A673 (cell line): ENCODE data around the gene ARFRP1. TPM values are rescaled to one million over a fixed set of nuclear protein-coding genes. Genes with fewer than 3 reads are reported as not detected.

Experiments
- BruUV-seq: library from RNA; stranded (reverse); fragments of 400-500 nt; replicated peaks from 2 replicates; lab custom pipeline; 2021; lab: Mats Ljungman, UMichigan
- CTCF ChIA-PET: fragments of 300-600 bp; sonication (Branson Sonifier 250); formaldehyde crosslinking; loops from one replicate; lab custom pipeline; 2022; ENCODE audit warnings: antibody characterized with exemption; lab: Charles Lee
- POLR2A ChIA-PET: fragments of 300-600 bp; sonication (Branson Sonifier 250); formaldehyde crosslinking; loops from one replicate; lab custom pipeline; 2022; ENCODE audit warnings: antibody characterized with exemption; ENCODE audit not compliant: low non-redundant PET; lab: Charles Lee
- DNase-seq: peaks from one replicate; pipeline ENCODE4 v3.0.0-alpha.2; 2015; ENCODE audit warnings: low spot score
- H3K27ac ChIP-seq: fragments of 200-600 bp; sonication (generic); 2 replicates; pipeline ENCODE4 v1.5.1; 2016; ENCODE audit warnings: mixed run types, low read depth, mild to moderate bottlenecking, mixed read lengths, antibody characterized with exemption, low read length; ENCODE audit not compliant: poor library complexity, severe bottlenecking
- H3K27me3 ChIP-seq: fragments of 200-600 bp; sonication (generic); replicated peaks from 2 replicates; pipeline ENCODE4 v1.6.1; 2017; ENCODE audit warnings: mixed run types, low read depth, mild to moderate bottlenecking, mixed read lengths, antibody characterized with exemption, low read length; ENCODE audit not compliant: insufficient read depth, poor library complexity
- H3K36me3 ChIP-seq: fragments of 200-600 bp; sonication (generic); 2 replicates; pipeline ENCODE4 v1.6.1; 2016; ENCODE audit warnings: mixed run types, mild to moderate bottlenecking, mixed read lengths, antibody characterized with exemption, low read length; ENCODE audit not compliant: insufficient read depth, poor library complexity, severe bottlenecking
- H3K4me1 ChIP-seq: fragments of 200-600 bp; sonication (generic); 2 replicates; pipeline ENCODE4 v1.6.1; 2017; ENCODE audit warnings: mixed run types, mild to moderate bottlenecking, mixed read lengths, antibody characterized with exemption, low read length; ENCODE audit not compliant: insufficient read depth, poor library complexity, severe bottlenecking
- H3K4me3 ChIP-seq: fragments of 200-600 bp; sonication (generic); 2 replicates; pipeline ENCODE4 v1.5.1; 2016; ENCODE audit warnings: low read depth, mixed run types, mild to moderate bottlenecking, mixed read lengths, low read length; ENCODE audit not compliant: poor library complexity, severe bottlenecking
- H3K9me3 ChIP-seq: fragments of 200-600 bp; sonication (generic); 2 replicates; pipeline ENCODE4 v1.6.1; 2016; ENCODE audit warnings: mixed run types, low read depth, mild to moderate bottlenecking, mixed read lengths, antibody characterized with exemption, low read length; ENCODE audit not compliant: poor library complexity, severe bottlenecking
- EZH2 ChIP-seq: fragments of 200-600 bp; sonication (generic); IDR thresholded peaks from 2 replicates; pipeline ENCODE4 v1.6.1; 2017; ENCODE audit warnings: borderline replicate concordance, low read depth, mild to moderate bottlenecking, mixed read lengths, antibody characterized with exemption, low read length; ENCODE audit not compliant: poor library complexity, severe bottlenecking
- intact Hi-C: fragments of 100-400 bp; cut with micrococcal nuclease; formaldehyde crosslinking; loops from one replicate; pipeline ENCODE4 v1.10.0; 2022; ENCODE audit not compliant: unreplicated experiment
- total RNA-seq: library from RNA; stranded (reverse); gene quantifications from 2 replicates; pipeline ENCODE4 v1.2.3, GENCODE V29; 2021
- TF ChIP-seq, protein P1 (sequence below): fragments of 300-800, 200-600 bp; sonication (generic); conservative IDR thresholded peaks from 2 replicates; pipeline ENCODE4 v1.5.1; 2017; ENCODE audit warnings: low read depth, mild to moderate bottlenecking, antibody characterized with exemption, low read length, moderate library complexity, mixed read lengths

Gene ARFRP1
- total RNA-seq, 1 experiment from 2014 or later = 41.1 TPM

DNA sequence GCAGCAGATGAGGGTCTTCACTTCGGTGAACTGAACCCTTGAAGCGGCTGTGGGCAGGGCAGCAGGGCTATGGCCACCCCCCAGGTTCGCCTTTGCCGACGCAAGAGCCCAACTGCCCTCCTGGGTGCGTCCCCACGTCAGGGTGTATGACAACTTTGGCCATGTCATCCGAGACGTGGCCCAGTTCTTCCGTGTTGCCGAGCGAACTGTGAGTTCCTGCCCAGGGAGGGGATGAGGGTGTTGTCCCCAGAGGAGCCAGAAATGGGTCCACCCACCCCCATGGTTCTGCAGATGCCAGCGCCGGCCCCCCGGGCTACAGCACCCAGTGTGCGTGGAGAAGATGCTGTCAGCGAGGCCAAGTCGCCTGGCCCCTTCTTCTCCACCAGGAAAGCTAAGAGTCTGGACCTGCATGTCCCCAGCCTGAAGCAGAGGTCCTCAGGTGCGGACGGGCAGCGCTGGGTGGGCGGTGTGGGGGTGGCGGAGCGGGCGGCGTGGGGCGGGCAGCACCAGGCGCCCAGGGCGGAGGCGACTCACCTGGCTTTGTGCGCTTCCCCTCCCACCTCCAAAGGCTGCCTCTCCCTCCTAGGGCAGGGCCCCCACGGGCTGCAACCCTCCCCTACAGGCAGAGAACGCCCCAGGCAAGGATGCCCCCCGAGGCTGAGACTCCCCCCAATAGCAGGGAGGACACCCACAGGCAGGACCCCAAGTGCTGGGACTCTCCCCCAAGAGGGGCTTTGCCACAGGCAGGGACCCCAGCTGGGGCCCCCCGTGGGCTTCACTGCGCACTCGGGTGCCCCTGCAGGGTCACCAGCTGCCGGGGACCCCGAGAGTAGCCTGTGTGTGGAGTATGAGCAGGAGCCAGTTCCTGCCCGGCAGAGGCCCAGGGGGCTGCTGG lies 17.5 kb downstream of the ARFRP1 start:
- POLR2A ChIA-PET = no interaction called here
- CTCF ChIA-PET = no interaction called here
- peaks cover 10% of the 10 kb centered on the region for H3K36me3 ChIP-seq
- no peak overlapping the region for H3K27ac ChIP-seq
- intact Hi-C loops = no loop called here
- H3K9me3 ChIP-seq = no peaks in the 10 kb centered on the region
- no peak for TF ChIP-seq EZH2
- TF ChIP-seq, protein P1, sequence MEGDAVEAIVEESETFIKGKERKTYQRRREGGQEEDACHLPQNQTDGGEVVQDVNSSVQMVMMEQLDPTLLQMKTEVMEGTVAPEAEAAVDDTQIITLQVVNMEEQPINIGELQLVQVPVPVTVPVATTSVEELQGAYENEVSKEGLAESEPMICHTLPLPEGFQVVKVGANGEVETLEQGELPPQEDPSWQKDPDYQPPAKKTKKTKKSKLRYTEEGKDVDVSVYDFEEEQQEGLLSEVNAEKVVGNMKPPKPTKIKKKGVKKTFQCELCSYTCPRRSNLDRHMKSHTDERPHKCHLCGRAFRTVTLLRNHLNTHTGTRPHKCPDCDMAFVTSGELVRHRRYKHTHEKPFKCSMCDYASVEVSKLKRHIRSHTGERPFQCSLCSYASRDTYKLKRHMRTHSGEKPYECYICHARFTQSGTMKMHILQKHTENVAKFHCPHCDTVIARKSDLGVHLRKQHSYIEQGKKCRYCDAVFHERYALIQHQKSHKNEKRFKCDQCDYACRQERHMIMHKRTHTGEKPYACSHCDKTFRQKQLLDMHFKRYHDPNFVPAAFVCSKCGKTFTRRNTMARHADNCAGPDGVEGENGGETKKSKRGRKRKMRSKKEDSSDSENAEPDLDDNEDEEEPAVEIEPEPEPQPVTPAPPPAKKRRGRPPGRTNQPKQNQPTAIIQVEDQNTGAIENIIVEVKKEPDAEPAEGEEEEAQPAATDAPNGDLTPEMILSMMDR = no peak
- DNase-seq = no peak
- no TSS peak for BruUV-seq
- no peaks in the 10 kb centered on the region for H3K4me1 ChIP-seq
- no peak overlapping the region for H3K4me3 ChIP-seq
- H3K27me3 ChIP-seq = no peaks in the 10 kb centered on the region

DNA sequence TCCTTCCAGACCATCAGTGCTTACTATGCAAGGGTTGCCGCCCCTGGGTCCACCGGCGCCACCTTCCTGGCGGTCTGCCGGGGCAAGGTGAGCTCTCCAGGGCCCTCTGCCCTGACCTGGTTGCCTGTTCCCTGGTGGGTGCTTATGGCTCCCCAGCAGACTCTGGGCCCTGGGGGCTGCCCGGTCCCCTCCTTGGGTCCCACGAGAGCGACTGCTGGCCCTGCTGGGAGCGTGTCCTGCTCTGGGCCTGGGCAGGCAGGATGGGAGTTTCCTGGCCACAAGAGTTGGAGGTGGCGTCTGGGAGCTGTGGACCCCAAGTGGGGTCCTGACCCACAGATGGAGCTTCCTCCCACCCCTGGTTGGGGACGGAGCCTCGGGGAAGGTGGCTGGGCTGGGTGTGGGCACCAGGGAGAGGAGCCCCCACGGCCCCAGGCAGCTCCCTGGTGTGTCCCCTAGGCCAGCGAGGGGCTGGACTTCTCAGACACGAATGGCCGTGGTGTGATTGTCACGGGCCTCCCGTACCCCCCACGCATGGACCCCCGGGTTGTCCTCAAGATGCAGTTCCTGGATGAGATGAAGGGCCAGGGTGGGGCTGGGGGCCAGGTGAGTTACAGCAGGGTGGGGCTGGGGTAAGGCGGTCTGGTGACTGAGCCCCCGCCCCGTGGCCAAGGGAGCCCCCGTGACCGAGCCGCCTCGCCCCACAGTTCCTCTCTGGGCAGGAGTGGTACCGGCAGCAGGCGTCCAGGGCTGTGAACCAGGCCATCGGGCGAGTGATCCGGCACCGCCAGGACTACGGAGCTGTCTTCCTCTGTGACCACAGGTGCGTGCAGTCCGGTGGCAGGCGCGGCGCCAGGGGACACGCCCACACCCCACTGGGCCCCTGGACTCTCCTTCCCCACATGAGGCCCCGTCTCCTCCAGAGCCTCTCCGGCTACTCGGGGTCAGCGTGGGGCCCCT lies 18.5 kb downstream of the ARFRP1 start:
- Histone ChIP-seq H3K4me1 (no peaks in the 10 kb centered on the region), H3K36me3 (peaks cover 3% of the 10 kb centered on the region), H3K4me3 (no peak overlapping the region), H3K27me3 (no peaks in the 10 kb centered on the region), H3K9me3 (no peaks in the 10 kb centered on the region), H3K27ac (no peak overlapping the region)
- POLR2A ChIA-PET = no interaction called here
- BruUV-seq = no TSS peak
- intact Hi-C loops = no loop called here
- no peak for DNase-seq
- CTCF ChIA-PET = no interaction called here
- TF ChIP-seq, protein P1 = no peak
- no peak for TF ChIP-seq EZH2

DNA sequence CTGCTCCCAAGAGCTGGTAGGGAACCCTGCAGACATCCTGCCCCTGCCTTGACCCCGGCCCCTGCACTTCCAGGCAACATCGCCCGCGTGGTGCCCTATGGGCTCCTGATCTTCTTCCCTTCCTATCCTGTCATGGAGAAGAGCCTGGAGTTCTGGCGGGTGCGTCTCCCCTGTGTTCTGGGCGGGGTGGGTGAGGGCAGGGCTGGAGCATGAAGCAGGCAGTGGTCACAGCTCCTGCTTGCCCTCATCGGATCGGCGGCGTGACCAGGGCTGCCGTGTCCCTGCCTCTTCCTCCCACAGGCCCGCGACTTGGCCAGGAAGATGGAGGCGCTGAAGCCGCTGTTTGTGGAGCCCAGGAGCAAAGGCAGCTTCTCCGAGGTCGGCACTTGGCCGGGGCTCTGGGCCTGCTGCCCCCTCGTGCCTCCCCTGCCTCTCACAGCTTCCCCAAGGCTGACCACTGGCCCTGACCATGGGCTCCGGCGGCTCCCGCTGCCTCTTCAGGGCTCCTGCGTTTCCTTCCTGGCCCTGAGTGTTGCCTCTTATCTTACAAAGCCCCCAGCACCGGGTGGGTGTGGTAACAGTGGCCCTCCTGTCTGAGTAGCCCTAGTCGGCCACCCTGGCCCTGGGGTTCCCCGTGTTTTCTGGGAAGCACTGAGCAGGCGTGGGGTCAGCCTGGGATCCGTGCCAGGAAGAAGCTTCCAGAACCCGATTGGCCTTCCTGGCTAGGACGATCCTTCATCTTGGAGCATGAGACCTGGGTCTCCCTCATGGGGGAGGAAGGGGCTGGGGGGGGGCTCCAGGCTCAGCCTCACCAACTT lies 19.3 kb downstream of the ARFRP1 start:
- no peaks in the 10 kb centered on the region for H3K4me1 ChIP-seq
- H3K9me3 ChIP-seq = no peaks in the 10 kb centered on the region
- no peak for DNase-seq
- H3K4me3 ChIP-seq = no peak overlapping the region
- H3K36me3 ChIP-seq = no peaks in the 10 kb centered on the region
- no peak overlapping the region for H3K27ac ChIP-seq
- TF ChIP-seq EZH2 = no peak
- ChIA-PET CTCF (no interaction called here), POLR2A (no interaction called here)
- no peaks in the 10 kb centered on the region for H3K27me3 ChIP-seq
- no TSS peak for BruUV-seq
- intact Hi-C loops = no loop called here
